ACC112 (cell line): ENCODE measurements around the gene AGAP3.

Experiments
- H2AFZ ChIP-seq: fragments of 200-600 bp; sonication (generic); one replicate; pipeline ENCODE4 v1.6.0; 2017; ENCODE audit warnings: antibody characterized with exemption, low read length; ENCODE audit not compliant: unreplicated experiment
- H3K27ac ChIP-seq: fragments of 200-600 bp; sonication (generic); 2 replicates; pipeline ENCODE4 v1.5.1; 2014; ENCODE audit warnings: low read depth, mild to moderate bottlenecking, antibody characterized with exemption, low read length, moderate library complexity
- H3K27me3 ChIP-seq: fragments of 200-600 bp; sonication (generic); 2 replicates; pipeline ENCODE4 v1.6.1; 2014; ENCODE audit warnings: mild to moderate bottlenecking, antibody characterized with exemption, low read length, moderate library complexity, mixed read lengths; ENCODE audit not compliant: insufficient read depth
- H3K36me3 ChIP-seq: fragments of 200-600 bp; sonication (generic); 2 replicates; pipeline ENCODE4 v1.6.1; 2016; ENCODE audit warnings: mild to moderate bottlenecking, antibody characterized with exemption, low read length, moderate library complexity, mixed read lengths; ENCODE audit not compliant: insufficient read depth
- H3K4me1 ChIP-seq: fragments of 200-600 bp; sonication (generic); one replicate; pipeline ENCODE4 v1.6.1; 2016; ENCODE audit warnings: low read length, mixed read lengths; ENCODE audit not compliant: insufficient read depth, unreplicated experiment, control insufficient read depth
- H3K4me3 ChIP-seq: fragments of 200-600 bp; sonication (generic); 2 replicates; pipeline ENCODE4 v1.5.1; 2014; ENCODE audit warnings: mild to moderate bottlenecking, low read depth, low read length
- H3K79me2 ChIP-seq: fragments of 200-600 bp; sonication (generic); one replicate; pipeline ENCODE4 v1.6.0; 2016; ENCODE audit warnings: low read length; ENCODE audit not compliant: control insufficient read depth, unreplicated experiment, insufficient read depth

Gene AGAP3

GRCh38 chr7:151082141-151083070 lies 3.9 kb upstream of the AGAP3 start:
- H3K4me1 ChIP-seq = peaks cover 31% of the 10 kb centered on the region
- H2AFZ ChIP-seq = no peak overlapping the region
- H3K27ac ChIP-seq = peak overlapping the region; percentile 59; the same call in 1 of the 2 replicates
- H3K27me3 ChIP-seq = no peaks in the 10 kb centered on the region
- H3K4me3 ChIP-seq = peak overlapping the region; percentile 73
- H3K36me3 ChIP-seq = no peaks in the 10 kb centered on the region
- H3K79me2 ChIP-seq = peaks cover 35% of the 10 kb centered on the region

GRCh38 chr7:151083071-151083823 lies 3.0 kb upstream of the AGAP3 start, which contains the start of gene TMUB1:
TSS of gene TMUB1 (minus strand) at chr7:151083493. CDS start at chr7:151082563, 930 bp downstream.
- Histone ChIP-seq H3K4me1 (peaks cover 30% of the 10 kb centered on the region), H3K4me3 (peak within 1 kb of the TSS; percentile 73), H3K79me2 (peaks cover 43% of the 10 kb centered on the region), H3K27ac (peak within 1 kb of the TSS; percentile 19; the same call in 1 of the 2 replicates), H2AFZ (no peak within 1 kb of the TSS), H3K36me3 (no peaks in the 10 kb centered on the region), H3K27me3 (no peaks in the 10 kb centered on the region)

- Histone ChIP-seq H3K27me3 (no peaks in the 10 kb centered on the region), H3K36me3 (no peaks in the 10 kb centered on the region), H2AFZ (no peak overlapping the region), H3K4me3 (peak overlapping the region; percentile 73), H3K27ac (no peak overlapping the region), H3K4me1 (peaks cover 28% of the 10 kb centered on the region), H3K79me2 (peaks cover 43% of the 10 kb centered on the region)
These were observed 2.5 kb upstream of the AGAP3 start for GRCh38 chr7:151083824-151084160.

GRCh38 chr7:151085329-151085690 lies 965 bp upstream of the AGAP3 start:
- no peaks in the 10 kb centered on the region for H3K27me3 ChIP-seq
- H3K79me2 ChIP-seq = peaks cover 49% of the 10 kb centered on the region
- no peak overlapping the region for H3K27ac ChIP-seq
- H2AFZ ChIP-seq = no peak overlapping the region
- peak overlapping the region; percentile 80 for H3K4me3 ChIP-seq
- no peaks in the 10 kb centered on the region for H3K36me3 ChIP-seq
- H3K4me1 ChIP-seq = peaks cover 32% of the 10 kb centered on the region

GRCh38 chr7:151086802-151087244 lies 548 bp downstream of the AGAP3 start:
- no peak overlapping the region for H2AFZ ChIP-seq

GRCh38 chr7:151087245-151088018 lies 1.2 kb downstream of the AGAP3 start:
- peaks cover 22% of the 10 kb centered on the region for H3K4me1 ChIP-seq
- H3K4me3 ChIP-seq = peak overlapping the region; percentile 98
- no peak overlapping the region for H2AFZ ChIP-seq
- H3K79me2 ChIP-seq = peaks cover 61% of the 10 kb centered on the region
- H3K36me3 ChIP-seq = no peaks in the 10 kb centered on the region
- H3K27me3 ChIP-seq = no peaks in the 10 kb centered on the region
- peak overlapping the region; percentile 82 for H3K27ac ChIP-seq

More at GRCh38 chr7:151086802-151087244, 548 bp downstream of the AGAP3 start:
- peaks cover 61% of the 10 kb centered on the region for H3K79me2 ChIP-seq
- H3K4me1 ChIP-seq = peaks cover 27% of the 10 kb centered on the region
- no peaks in the 10 kb centered on the region for H3K27me3 ChIP-seq
- peak overlapping the region; percentile 98 for H3K4me3 ChIP-seq
- no peaks in the 10 kb centered on the region for H3K36me3 ChIP-seq
- peak overlapping the region; percentile 25; the same call in 1 of the 2 replicates for H3K27ac ChIP-seq

GRCh38 chr7:151088019-151088855 lies 2.0 kb downstream of the AGAP3 start:
- Histone ChIP-seq H3K4me1 (peaks cover 22% of the 10 kb centered on the region), H3K79me2 (peaks cover 63% of the 10 kb centered on the region)

GRCh38 chr7:151088856-151089699 lies 2.8 kb downstream of the AGAP3 start:
- Histone ChIP-seq H3K36me3 (no peaks in the 10 kb centered on the region), H3K79me2 (peaks cover 71% of the 10 kb centered on the region), H3K4me1 (peaks cover 22% of the 10 kb centered on the region), H3K4me3 (peak overlapping the region; percentile 98), H2AFZ (peak overlapping the region; percentile 85), H3K27me3 (no peaks in the 10 kb centered on the region), H3K27ac (peak overlapping the region; percentile 82)

More at GRCh38 chr7:151088019-151088855, 2.0 kb downstream of the AGAP3 start:
- Histone ChIP-seq H3K36me3 (no peaks in the 10 kb centered on the region), H3K4me3 (peak overlapping the region; percentile 98), H3K27ac (peak overlapping the region; percentile 82), H2AFZ (peak overlapping the region; percentile 79), H3K27me3 (no peaks in the 10 kb centered on the region)
